Lower leg skin (tissue), 4 donors: Measurements from ENCODE around the gene SNRNP70. TPM values are rescaled to one million over a fixed set of nuclear protein-coding genes. Genes with fewer than 3 reads are reported as not detected.
A peak's percentile ranks its signal among the peaks of the same experiment; 100 is the strongest.
"Not testable (repeated sequence)": the region's sequence is repeated elsewhere in the genome, so short reads cannot be mapped to it uniquely, and the experiment has no call there.

Source experiments
- DNase-seq, 2 donors: peaks; one replicate each; pipeline ENCODE4 v3.0.0-alpha.2; 2019; ENCODE audit warnings: low spot score in 2 of 2
- H3K4me3 ChIP-seq: fragments of 200-600 bp; sonication (generic); 2 replicates; pipeline ENCODE4 v1.5.1; 2017; ENCODE audit warnings: mild to moderate bottlenecking, low read depth; ENCODE audit not compliant: poor library complexity, severe bottlenecking
- POLR2A ChIP-seq, 2 donors: fragments of 450-650 bp; IDR thresholded peaks; one replicate each; pipeline ENCODE4 v1.6.1; 2016 to 2017; ENCODE audit warnings: antibody characterized with exemption in 2 of 2, mild to moderate bottlenecking in 1 of 2, moderate library complexity in 1 of 2
- WGBS, 2 donors: methylation state at CpG; one replicate each; pipeline ENCODE4 v1.1.5; 2018; 5-methylcytosine and 5-hydroxymethylcytosine counted together
- intact Hi-C: fragments of 100-400 bp; cut with DNase I; formaldehyde crosslinking; loops from one replicate; pipeline ENCODE4 v1.15.0; 2023; ENCODE audit warnings: low total_unique reads
- total RNA-seq, 4 donors: library from RNA; depleted of rRNA; stranded (reverse); fragments of >200 nt; gene quantifications; one replicate each; pipeline ENCODE4 v1.1.0, GENCODE V29; 2016
- TF ChIP-seq, protein P1 (sequence below), 3 donors: fragments of 450-650 bp; IDR thresholded peaks; one replicate each; pipeline ENCODE4 v1.5.1; 2016; ENCODE audit warnings: antibody characterized with exemption in 3 of 3, mild to moderate bottlenecking in 3 of 3, moderate library complexity in 2 of 3

SNRNP70 gene
- total RNA-seq, 4 donors from 2014 or later = 172 to 375 (median 285) TPM

DNA sequence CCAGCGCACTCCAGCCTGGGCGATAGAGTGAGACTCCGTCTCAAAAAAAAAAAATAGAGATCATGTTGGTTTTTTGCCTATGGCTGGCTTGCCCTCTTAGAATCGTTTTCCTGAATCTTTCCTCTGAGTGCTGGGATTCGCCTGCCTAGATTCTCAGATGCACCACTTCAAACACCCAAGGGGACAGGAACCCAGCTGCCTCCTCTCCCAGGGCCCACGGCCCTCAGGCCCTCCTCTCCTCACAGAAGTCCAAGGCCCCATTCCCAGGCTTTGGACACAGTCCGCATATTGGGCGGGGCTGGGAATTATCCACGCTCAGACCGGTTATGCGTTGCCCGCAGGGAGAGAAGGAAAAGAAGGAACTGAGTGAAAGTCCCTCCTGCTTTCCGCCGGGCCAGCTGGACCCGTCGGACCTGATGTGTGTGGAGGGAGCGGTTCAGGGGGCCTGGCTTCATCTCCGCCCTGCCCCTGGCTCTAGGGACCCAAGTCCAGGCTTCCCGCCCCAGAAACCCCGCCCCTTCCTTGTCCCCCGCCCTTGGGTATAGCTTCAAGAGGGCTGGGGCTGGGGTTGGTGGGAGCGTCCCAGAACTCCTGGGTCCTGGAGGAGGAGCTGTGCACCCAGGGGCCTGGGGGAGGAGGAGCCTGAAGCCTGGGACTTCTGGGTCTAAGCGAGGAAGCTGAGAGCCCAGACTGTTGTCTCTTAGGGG lies 39.9 kb downstream of the SNRNP70 start:
- H3K4me3 ChIP-seq = no peak overlapping the region
- intact Hi-C loops = no loop called here
- 17 to 22% methylated on average over 22 to 23 of the region's 23 CpGs for WGBS, 2 donors
- DNase-seq = no peak
- no peak for TF ChIP-seq POLR2A (IDR thresholded peaks at IDR 0.05)
- TF ChIP-seq, protein P1, sequence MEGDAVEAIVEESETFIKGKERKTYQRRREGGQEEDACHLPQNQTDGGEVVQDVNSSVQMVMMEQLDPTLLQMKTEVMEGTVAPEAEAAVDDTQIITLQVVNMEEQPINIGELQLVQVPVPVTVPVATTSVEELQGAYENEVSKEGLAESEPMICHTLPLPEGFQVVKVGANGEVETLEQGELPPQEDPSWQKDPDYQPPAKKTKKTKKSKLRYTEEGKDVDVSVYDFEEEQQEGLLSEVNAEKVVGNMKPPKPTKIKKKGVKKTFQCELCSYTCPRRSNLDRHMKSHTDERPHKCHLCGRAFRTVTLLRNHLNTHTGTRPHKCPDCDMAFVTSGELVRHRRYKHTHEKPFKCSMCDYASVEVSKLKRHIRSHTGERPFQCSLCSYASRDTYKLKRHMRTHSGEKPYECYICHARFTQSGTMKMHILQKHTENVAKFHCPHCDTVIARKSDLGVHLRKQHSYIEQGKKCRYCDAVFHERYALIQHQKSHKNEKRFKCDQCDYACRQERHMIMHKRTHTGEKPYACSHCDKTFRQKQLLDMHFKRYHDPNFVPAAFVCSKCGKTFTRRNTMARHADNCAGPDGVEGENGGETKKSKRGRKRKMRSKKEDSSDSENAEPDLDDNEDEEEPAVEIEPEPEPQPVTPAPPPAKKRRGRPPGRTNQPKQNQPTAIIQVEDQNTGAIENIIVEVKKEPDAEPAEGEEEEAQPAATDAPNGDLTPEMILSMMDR (IDR thresholded peaks at IDR 0.05) = no peak

DNA sequence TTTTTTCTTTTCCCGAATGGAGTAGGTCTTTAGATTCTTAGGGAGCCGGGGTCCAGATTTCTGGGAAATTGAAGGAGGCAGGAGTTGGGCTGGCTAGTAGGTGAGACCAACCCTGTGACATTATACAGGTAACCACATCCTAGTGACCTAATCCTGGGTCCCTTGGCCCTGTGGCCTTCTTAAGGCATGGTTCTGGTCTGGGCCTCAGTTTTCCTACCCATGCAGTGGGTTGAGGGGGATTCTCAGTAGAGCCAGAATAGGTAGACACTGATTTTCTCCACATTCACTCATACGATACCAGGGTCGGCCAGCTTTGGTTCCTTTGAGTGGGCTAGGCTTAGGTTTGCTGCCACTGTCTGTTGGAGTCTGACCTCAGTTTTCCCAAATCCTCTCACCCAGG lies 41.3 kb downstream of the SNRNP70 start:
- WGBS, 2 donors = 73 to 77% methylated on average over 4 of the region's 4 CpGs
- intact Hi-C loops = no loop called here
- no peak for DNase-seq
- H3K4me3 ChIP-seq = no peak overlapping the region
- no peak for TF ChIP-seq POLR2A (IDR thresholded peaks at IDR 0.05)
- TF ChIP-seq, protein P1 (IDR thresholded peaks at IDR 0.05) = no peak

DNA sequence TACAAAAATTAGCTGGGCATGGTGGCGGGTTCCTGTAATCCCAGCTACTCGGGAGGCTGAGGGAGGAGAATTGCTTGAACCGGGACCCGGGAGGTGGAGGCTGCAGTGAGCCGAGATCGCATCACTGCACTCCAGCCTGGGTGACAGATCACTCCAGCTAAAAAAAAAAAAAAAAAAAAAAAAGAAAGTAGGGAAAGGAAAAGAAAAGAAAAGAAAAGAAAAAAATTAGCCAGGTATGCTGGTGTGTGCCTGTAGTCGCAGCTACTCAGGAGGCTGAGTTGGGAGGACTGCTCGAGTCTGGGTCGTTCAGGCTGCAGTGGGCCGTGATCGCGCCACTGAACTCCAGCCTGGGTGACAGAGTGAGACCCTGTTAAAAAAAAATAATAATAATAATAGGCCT lies 42.0 kb downstream of the SNRNP70 start:
- 95 to 96% methylated on average over 12 of the region's 12 CpGs for WGBS, 2 donors
- DNase-seq, H3K4me3 ChIP-seq, intact Hi-C loops: not testable (repeated sequence)

DNA sequence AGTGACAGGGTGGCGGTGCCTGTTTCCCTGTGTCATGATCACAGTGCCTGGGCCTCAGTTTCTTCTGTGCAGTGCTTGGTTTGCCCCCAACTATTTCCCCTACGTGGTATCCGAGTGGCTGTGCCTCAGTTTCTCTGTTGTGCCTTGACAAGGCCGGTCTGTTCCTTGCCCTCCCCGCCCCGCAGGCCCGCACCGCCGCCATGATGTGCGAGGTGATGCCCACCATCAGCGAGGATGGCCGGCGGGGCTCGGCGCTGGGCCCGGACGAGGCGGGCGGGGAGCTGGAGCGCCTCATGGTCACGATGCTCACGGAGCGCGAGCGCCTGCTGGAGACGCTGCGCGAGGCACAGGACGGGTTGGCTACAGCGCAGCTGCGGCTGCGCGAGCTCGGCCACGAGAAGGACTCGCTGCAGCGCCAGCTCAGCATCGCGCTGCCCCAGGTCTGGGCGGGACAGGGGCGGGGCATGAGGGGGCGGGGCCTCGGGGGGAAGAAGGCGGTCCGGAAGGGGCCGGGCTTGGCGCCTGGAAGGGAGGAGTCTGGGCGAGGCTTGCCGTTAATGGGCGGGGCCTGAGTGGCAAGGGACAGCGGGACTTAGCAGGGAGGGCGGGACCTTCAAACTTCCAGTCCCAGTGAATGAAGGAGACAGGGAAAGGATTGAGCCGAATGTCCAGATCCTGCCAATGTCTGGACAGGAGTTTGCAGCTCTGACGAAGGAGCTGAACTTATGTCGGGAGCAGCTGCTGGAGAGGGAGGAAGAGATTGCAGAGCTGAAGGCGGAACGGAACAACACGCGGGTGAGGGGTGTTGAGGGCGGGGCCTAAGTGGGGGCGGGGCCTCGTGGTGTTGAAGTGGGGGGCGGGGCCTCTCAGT lies 42.7 kb downstream of the SNRNP70 start:
- 3 to 4% methylated on average over 45 to 53 of the region's 63 CpGs for WGBS, 2 donors
- no peak overlapping the region for H3K4me3 ChIP-seq
- TF ChIP-seq, protein P1 (IDR thresholded peaks at IDR 0.05) = no peak
- no peak for TF ChIP-seq POLR2A (IDR thresholded peaks at IDR 0.05)
- intact Hi-C loops = no loop called here
- DNase-seq = peak; percentile 93 to 99

DNA sequence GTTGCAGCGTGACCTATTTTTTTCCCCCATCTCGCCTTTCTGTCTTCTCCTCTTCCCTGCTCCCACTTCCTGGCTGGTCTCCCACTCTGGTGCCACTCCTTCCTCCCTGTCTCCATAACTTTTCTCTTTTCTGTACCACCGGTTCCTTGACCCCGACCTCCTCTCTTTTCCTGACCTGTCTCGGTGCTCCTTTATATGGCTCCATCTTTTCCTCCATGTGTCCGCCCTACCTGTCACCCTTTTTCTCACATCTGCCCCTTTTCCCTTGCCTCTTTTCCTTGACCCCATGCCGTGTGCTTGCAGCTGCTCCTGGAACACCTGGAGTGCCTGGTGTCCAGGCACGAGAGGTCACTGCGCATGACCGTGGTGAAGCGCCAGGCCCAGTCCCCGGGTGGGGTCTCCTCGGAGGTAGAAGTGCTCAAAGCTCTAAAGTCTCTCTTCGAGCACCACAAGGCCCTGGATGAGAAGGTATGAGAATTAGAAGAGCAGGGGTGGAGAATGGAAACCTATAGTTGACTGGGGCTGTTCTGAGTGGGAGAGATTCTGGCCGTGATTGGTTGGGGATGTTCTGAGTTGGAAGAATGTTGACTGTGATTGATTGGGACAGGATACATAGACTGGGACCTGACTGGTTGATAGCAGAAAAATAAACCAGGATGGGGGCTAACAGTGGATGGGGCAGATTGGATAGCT lies 43.4 kb downstream of the SNRNP70 start:
- DNase-seq = no peak
- intact Hi-C loops = no loop called here
- TF ChIP-seq, protein P1 (IDR thresholded peaks at IDR 0.05) = no peak
- TF ChIP-seq POLR2A (IDR thresholded peaks at IDR 0.05) = no peak
- no peak overlapping the region for H3K4me3 ChIP-seq
- 41 to 69% methylated on average over 15 of the region's 15 CpGs for WGBS, 2 donors

DNA sequence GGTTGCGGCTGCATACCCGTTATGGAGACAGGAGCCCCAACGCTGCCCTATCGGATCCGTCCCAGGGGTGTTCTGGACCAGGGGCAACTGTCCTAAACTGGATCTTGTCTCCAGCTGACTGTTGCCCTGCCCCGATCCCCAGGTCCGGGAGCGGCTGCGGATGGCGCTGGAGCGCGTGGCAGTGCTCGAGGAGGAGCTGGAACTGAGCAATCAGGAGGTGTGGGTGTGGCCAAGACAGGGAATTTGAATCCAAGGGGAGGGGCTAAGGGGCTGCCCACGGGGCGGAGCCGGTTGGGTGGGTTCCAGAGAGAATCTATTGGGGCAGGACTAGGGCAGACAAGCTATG lies 44.0 kb downstream of the SNRNP70 start:
- TF ChIP-seq, protein P1 (IDR thresholded peaks at IDR 0.05) = no peak
- TF ChIP-seq POLR2A (IDR thresholded peaks at IDR 0.05) = no peak
- intact Hi-C loops = no loop called here
- no peak overlapping the region for H3K4me3 ChIP-seq
- DNase-seq = no peak
- WGBS, 2 donors = 42 to 61% methylated on average over 16 of the region's 16 CpGs
